ENCODE data around the gene PDE5A.
"Not testable (repeated sequence)": the region's sequence is repeated elsewhere in the genome, so short reads cannot be mapped to it uniquely, and the experiment has no call there.

PDE5A gene

DNA sequence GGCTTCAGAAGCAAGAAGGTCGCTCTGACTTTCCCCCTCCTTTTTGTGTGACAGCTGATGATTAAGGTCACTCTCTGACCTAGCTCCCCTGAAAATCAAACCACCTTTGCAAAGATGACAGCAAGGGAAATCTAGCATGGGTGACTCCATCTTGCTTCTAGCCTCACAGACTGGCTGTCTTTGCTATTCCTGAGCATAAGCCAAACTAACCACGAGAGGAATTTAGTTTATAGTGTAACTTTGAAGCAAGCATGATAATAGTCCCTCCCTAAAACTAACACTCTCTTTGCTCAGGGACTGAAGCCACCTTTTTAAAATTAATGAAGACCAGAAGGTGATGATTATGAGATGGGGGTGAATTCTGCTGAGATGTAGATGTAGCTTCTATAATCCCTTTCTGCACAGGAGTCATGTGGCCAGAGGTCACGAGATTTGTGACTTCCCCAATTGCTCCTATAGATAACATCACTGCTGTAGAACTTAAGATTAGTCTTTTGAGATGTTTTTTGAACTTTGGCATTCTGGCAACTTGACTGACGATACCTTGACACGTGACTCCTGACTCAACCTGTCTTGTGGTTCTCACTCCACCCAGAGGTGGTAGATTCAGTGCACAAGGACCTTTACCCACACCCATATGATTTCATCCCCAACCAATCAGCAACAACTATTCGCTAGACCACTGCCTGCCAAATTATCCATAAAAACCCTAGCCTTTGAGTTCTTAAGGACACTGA lies 14.9 kb upstream of the PDE5A start:
- DNase-seq = no peak

GRCh38 chr4:119641765-119642164 lies 13.2 kb upstream of the PDE5A start:
- DNase-seq = no peak

- DNase-seq = no peak
These were observed 9.8 kb upstream of the PDE5A start for GRCh38 chr4:119638359-119638758.

DNA sequence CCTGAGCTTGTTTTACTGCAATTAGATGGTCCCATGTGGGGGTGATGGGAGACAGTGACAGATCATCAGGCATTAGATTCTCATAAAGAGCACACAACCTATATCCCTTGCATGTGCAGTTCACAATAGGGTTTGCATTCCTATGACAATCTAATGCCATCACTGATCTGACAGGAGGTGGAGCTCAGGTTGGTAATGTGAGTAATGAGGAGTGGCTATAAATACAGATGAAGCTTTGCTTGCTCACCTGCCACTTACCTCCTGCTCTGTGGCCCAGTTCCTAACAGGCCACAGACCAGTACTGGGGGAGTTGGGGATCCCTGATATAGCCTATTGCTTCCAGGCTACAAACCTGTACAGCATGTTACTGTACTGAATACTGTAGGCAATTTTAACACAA lies 8.2 kb upstream of the PDE5A start:
- DNase-seq = not testable (repeated sequence)

DNA sequence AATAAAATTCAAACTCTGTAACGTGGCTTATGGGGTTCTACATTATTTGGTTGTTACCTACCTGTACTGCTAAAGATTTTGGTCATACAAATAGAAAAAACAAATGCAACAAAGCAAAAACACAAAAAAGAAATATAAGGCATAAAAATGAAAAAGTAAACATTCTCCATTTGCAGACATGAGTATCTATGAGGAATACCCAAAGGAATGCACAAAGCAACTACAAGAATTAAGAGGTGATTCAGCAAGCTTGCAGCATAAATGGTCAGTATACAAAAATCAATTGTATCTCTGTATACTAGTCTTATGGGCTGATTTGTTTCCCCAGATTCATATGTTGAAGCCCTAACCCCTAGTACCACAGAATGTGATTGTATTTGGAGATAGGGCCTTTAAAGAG lies 3.6 kb upstream of the PDE5A start:
- DNase-seq = no peak

GRCh38 chr4:119629142-119629471 lies 503 bp upstream of the PDE5A start:
- DNase-seq = no peak

DNA sequence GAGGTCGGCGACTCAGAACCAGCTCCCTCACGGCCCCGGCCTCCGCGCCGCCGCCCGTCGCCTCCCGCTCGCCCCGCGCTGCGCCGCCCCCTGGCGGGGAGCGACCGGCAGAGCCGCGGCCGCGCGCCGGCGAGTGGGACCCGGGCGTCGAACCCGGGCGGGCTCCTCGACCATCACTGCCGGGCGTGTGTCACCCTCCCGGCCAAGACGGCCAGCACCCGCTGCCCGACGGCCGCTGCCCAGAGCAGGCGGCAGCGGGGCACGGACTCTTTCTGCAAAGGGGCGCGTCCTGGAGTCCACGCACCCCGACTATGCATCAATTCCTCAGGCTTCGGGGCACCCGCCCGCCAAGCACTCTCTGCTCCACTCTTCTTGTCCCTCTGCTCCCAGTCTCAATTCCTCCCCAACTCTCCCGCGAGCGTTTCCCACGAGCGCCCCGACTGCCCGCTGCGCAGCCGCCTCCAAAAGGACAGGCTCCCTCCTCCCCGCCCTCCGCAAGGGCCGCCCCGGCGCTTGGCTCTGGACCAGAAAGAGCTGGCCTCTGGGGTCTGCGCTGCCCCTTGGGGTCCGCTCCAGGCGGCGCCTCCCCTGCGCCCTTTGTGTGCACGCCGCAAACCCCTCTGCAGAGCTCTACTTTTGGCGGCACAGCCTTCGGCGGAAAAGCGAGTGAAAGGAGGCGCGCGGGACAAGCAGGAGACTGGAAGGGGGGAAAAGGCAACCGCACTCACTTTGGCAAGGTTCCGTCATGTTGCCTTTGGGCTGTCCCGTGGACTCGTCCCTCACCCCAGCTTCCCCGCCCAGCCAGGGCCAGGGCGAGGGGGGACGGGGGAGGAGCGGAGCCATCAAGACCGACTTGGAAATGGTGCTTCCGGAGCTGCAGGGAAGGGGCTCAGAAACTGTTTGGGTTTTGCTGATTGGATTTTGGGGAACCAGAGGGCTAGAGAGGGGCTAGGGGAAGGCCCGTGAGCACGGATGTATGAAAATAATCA lies 1.0 kb downstream of the PDE5A start:
- DNase-seq = peak in 1 of 2 donors; percentile 28

- no peak for DNase-seq
These were observed 1.7 kb downstream of the PDE5A start for GRCh38 chr4:119626943-119627266.

- no peak for DNase-seq
These were observed 2.2 kb downstream of the PDE5A start for GRCh38 chr4:119626420-119626819.

- no peak for DNase-seq
These were observed 2.8 kb downstream of the PDE5A start for GRCh38 chr4:119625761-119626160.

GRCh38 chr4:119624356-119624755 lies 4.2 kb downstream of the PDE5A start:
- no peak for DNase-seq

- DNase-seq = no peak
These were observed 5.6 kb downstream of the PDE5A start for GRCh38 chr4:119623025-119623424.

- DNase-seq = no peak
These were observed 13.4 kb downstream of the PDE5A start for GRCh38 chr4:119615068-119615719.

- no peak for DNase-seq
These were observed 24.3 kb downstream of the PDE5A start for GRCh38 chr4:119604266-119604665.

DNA sequence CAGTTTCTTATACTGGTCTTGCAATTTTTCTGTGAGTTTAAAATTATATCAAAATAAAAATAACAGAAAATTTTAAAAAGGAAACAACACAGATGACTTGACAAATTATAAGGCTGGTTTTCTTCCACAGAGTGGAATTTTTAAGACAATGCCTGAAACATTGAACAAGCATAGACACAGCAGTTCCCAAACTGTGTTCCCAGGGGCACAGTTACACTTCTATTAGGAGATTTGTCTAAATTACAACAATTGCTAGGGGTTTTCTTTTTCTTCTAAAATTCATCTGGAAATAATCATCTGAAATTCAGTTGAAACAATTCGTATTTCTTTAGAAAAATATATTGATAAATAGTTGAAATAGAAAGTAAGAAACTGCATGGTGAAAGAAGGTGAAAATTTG lies 26.2 kb downstream of the PDE5A start:
- no peak for DNase-seq

- no peak for DNase-seq
These were observed 30.1 kb downstream of the PDE5A start for GRCh38 chr4:119598521-119598920.

DNA sequence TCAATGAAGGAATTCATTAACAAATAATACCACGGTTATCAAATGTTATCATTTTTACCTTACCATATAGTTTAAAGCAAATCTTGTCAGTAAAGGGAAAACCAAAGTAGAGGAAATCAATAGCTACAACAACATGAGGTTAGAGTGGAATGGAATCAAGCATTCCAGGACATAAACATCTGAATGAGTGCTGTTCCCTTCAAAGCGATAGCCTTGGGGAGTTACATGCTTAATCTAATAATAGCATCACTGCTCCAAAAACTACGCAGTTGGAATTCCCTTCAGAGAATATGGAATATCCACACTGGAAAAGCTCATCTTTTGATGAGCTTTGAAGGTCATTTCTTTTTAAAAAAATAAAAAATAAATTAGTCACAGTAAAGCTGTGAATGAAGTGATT lies 31.2 kb downstream of the PDE5A start:
- DNase-seq = no peak

DNA sequence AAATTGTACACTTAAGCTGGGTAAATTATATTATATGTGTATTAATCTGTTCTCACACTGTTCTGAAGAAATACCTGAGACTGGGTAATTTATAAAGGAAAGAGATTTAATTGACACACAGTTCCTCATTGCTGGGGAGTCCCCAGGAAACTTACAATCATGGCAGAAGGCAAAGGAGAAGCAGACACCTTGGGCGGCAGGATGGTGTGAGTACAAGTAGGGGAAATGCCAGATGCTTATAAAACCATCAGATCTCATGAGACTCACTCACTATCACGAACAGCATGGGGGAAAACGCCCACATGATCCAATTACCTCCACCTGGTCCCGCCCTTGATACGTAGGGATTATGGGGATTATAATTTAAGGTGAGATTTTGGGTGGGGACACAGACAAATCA lies 34.9 kb downstream of the PDE5A start:
- no peak for DNase-seq

GRCh38 chr4:119592830-119593229 lies 35.8 kb downstream of the PDE5A start:
- DNase-seq = no peak

GRCh38 chr4:119589165-119589564 lies 39.4 kb downstream of the PDE5A start:
- no peak for DNase-seq

- no peak for DNase-seq
These were observed 40.8 kb downstream of the PDE5A start for GRCh38 chr4:119587796-119588195.

GRCh38 chr4:119585771-119586170 lies 42.8 kb downstream of the PDE5A start:
- DNase-seq = no peak

DNA sequence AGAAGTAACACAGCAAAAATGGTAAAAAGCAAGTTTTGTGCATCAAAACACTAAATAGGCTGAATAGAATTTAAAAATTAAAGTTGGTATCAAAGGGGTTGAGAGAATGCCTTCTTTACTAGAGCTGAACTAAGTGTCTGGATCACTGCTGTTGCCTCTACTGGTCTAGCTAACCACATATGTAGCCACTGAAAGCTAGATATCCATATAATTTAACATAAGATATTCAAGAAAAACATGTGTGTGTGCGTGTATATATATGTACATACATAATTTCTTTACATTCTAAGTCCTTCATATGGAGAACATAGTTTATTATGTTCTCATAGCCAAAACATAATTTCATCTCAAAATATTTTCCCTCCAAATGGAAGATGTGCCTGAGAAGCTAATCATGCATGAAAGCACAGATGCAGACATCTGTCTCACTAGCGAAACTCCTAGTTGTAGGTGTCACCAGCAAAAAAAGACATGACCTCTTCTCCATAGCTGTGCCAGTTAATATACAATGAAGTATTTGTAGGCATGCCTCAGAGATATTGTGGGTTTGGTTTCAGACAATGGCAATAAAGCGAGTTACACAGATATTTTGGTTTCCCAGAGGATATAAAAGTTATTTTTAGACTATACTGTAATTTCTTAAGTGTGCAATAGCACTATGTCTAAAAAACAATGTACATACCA lies 47.3 kb downstream of the PDE5A start:
- no peak for DNase-seq
